Neural crest cell (in vitro differentiated cells): ENCODE data around the gene LUZP2. TPM values are rescaled to one million over a fixed set of nuclear protein-coding genes. Genes with fewer than 3 reads are reported as not detected.

Experiments used
- DNase-seq: peaks from one replicate; pipeline ENCODE4 v3.0.0; 2021; ENCODE audit warnings: low read depth, mixed read lengths, low spot score
- H3K27ac Mint-ChIP-seq: one replicate; pipeline ENCODE4 v1.8.0; 2021; ENCODE audit warnings: mild to moderate bottlenecking, mixed read lengths; ENCODE audit not compliant: unreplicated experiment
- H3K27me3 Mint-ChIP-seq: 2 replicates; pipeline ENCODE4 v1.8.0; 2021; ENCODE audit warnings: low read depth, mild to moderate bottlenecking, mixed read lengths
- H3K36me3 Mint-ChIP-seq: 2 replicates; pipeline ENCODE4 v1.8.0; 2021; ENCODE audit warnings: low read depth, mild to moderate bottlenecking, mixed read lengths
- H3K4me1 Mint-ChIP-seq: 2 replicates; pipeline ENCODE4 v1.8.0; 2021; ENCODE audit warnings: mixed read lengths
- H3K4me3 Mint-ChIP-seq: one replicate; pipeline ENCODE4 v1.8.0; 2021; ENCODE audit warnings: mild to moderate bottlenecking, mixed read lengths
- H3K9me3 Mint-ChIP-seq: 2 replicates; pipeline ENCODE4 v1.8.0; 2021; ENCODE audit warnings: mixed read lengths
- CTCF ChIP-seq: fragments of 200-600 bp; sonication (generic); conservative IDR thresholded peaks from 2 replicates; pipeline ENCODE4 v1.5.0; 2021; ENCODE audit warnings: antibody characterized with exemption, mild to moderate bottlenecking
- total RNA-seq: library from RNA; stranded (reverse); gene quantifications from 2 replicates; pipeline ENCODE4 v1.2.1, GENCODE V29; 2021

Gene LUZP2
- total RNA-seq, 1 donor from 2014 or later: 0.28 TPM

- Mint-ChIP-seq H3K9me3 (no peaks in the 10 kb centered on the region), H3K4me3 (no peak overlapping the region), H3K36me3 (no peaks in the 10 kb centered on the region), H3K27ac (no peak overlapping the region), H3K27me3 (no peaks in the 10 kb centered on the region), H3K4me1 (no peaks in the 10 kb centered on the region)
- no peak for TF ChIP-seq CTCF
- DNase-seq: no peak
Observed at GRCh38 chr11:24642648-24643047, 145.8 kb downstream of the LUZP2 start.

GRCh38 chr11:24645563-24645962 is 148.7 kb downstream of the LUZP2 start:
- Mint-ChIP-seq H3K4me3 (no peak overlapping the region), H3K36me3 (no peaks in the 10 kb centered on the region), H3K27ac (no peak overlapping the region), H3K9me3 (no peaks in the 10 kb centered on the region), H3K4me1 (no peaks in the 10 kb centered on the region), H3K27me3 (no peaks in the 10 kb centered on the region)
- no peak for TF ChIP-seq CTCF
- DNase-seq: no peak

- H3K4me3 Mint-ChIP-seq: no peak overlapping the region
- no peaks in the 10 kb centered on the region for H3K9me3 Mint-ChIP-seq
- no peak for DNase-seq
- no peak overlapping the region for H3K27ac Mint-ChIP-seq
- no peaks in the 10 kb centered on the region for H3K27me3 Mint-ChIP-seq
- no peak for TF ChIP-seq CTCF
- H3K4me1 Mint-ChIP-seq: no peaks in the 10 kb centered on the region
- no peaks in the 10 kb centered on the region for H3K36me3 Mint-ChIP-seq
Observed at GRCh38 chr11:24651873-24652272, 155.0 kb downstream of the LUZP2 start.

- no peaks in the 10 kb centered on the region for H3K36me3 Mint-ChIP-seq
- no peaks in the 10 kb centered on the region for H3K9me3 Mint-ChIP-seq
- H3K4me1 Mint-ChIP-seq: no peaks in the 10 kb centered on the region
- DNase-seq: no peak
- TF ChIP-seq CTCF: no peak
- no peaks in the 10 kb centered on the region for H3K27me3 Mint-ChIP-seq
- no peak overlapping the region for H3K27ac Mint-ChIP-seq
- no peak overlapping the region for H3K4me3 Mint-ChIP-seq
Observed at GRCh38 chr11:24653901-24654300, 157.0 kb downstream of the LUZP2 start.

GRCh38 chr11:24661331-24661730 is 164.5 kb downstream of the LUZP2 start:
- Mint-ChIP-seq H3K36me3 (no peaks in the 10 kb centered on the region), H3K9me3 (peaks cover 7% of the 10 kb centered on the region), H3K4me3 (no peak overlapping the region), H3K27ac (no peak overlapping the region), H3K4me1 (no peaks in the 10 kb centered on the region), H3K27me3 (no peaks in the 10 kb centered on the region)
- no peak for TF ChIP-seq CTCF
- DNase-seq: no peak

GRCh38 chr11:24664399-24664798 is 167.5 kb downstream of the LUZP2 start:
- no peak for DNase-seq
- H3K4me3 Mint-ChIP-seq: no peak overlapping the region
- H3K36me3 Mint-ChIP-seq: no peaks in the 10 kb centered on the region
- H3K9me3 Mint-ChIP-seq: peaks cover 7% of the 10 kb centered on the region
- no peaks in the 10 kb centered on the region for H3K4me1 Mint-ChIP-seq
- H3K27me3 Mint-ChIP-seq: no peaks in the 10 kb centered on the region
- H3K27ac Mint-ChIP-seq: no peak overlapping the region
- TF ChIP-seq CTCF: no peak
